ENCODE results near the gene CAPN13. TPM values are rescaled to one million over a fixed set of nuclear protein-coding genes. Genes with fewer than 3 reads are reported as not detected.

Gene CAPN13
- total and polyA plus RNA-seq, 2 of the 4 experiments (the other 2 are of a cell fraction), result not detected

DNA sequence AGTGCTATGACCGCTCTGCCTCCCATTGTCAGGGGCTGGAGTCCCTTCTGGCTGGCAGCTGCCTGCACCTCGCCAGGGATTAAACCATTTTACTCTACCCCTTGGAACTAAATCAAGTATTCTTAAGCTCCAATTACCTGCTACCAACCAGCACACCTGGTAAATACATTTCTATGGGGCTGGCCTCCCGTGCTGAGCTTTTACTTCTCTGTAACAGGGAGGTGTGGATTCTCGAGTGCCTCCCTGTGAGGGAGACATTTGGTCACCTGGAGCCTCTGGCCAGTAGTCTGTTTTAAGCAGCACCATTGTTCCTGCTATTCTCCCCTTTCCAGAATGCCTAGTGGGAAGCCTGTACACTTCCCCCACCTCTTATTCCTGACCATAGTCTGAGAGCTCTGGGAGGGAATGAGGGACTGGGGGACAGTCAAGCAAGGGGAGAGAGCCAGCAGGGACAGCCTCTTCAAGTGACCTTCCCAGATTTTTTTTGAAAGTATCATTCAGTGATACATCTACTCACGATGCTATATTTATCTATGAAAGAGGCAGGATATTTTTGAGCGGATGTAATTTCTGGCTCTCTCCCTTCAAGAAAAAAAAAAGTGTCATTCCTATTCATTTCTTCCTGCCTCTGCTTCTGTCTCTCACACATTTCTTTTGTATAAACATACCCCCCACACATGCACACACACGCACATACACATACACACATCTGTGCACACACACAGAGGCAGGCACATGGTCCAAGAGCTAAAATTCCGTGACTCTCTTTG lies 112.8 kb downstream of the CAPN13 start:
- Histone ChIP-seq H2BK120ac (ENCODE audit: low read depth, low read length) (peak overlapping the region; percentile 69), H4K20me1 (ENCODE audit: insufficient read depth, low read length) (no peaks in the 10 kb centered on the region), H4K8ac (ENCODE audit: low read depth in 2 of 2, low read length in 2 of 2) (peak overlapping the region; percentile 38 to 71; a peak in 3 of 4 replicates), H3K23ac (ENCODE audit: low read depth, low read length) (peak overlapping the region; percentile 13; the same call in 1 of the 2 replicates), H2BK5ac (ENCODE audit: low read depth, low read length, poor library complexity, severe bottlenecking) (peak overlapping the region; percentile 71), H3K79me1 (ENCODE audit: low read depth in 1 of 2, low read length in 2 of 2) (0 out of 4 replicates have a peak, but pooled peaks cover 0 to 2% of the 10 kb centered on the region in 2 experiments), H3K9ac (ENCODE audit: low read depth, low read length) (no peak overlapping the region), H2AK9ac (replicated peaks; ENCODE audit: low read depth, low read length, poor library complexity) (peak overlapping the region; percentile 66), H3K56ac (ENCODE audit: extremely low read depth, insufficient read depth, low read length) (no peak overlapping the region), H3K14ac (replicated peaks; ENCODE audit: low read depth, low read length) (peak overlapping the region; percentile 67), H2BK20ac (ENCODE audit: low read depth, low read length) (peak overlapping the region; percentile 89), H2BK15ac (ENCODE audit: low read depth, low read length) (peak overlapping the region; percentile 66; the same call in 2 of the 3 replicates), H3K4ac (ENCODE audit: low read depth, low read length) (peak overlapping the region; percentile 82), H3K18ac (ENCODE audit: low read depth, low read length) (peak overlapping the region; percentile 51; the same call in 1 of the 2 replicates), H4K91ac (ENCODE audit: insufficient read depth, low read depth, low read length) (peak overlapping the region; percentile 81), H3K27ac (ENCODE audit: insufficient read depth, low read length) (no peak overlapping the region), H4K5ac (ENCODE audit: low read depth, low read length) (peak overlapping the region; percentile 27), H3K4me2 (ENCODE audit: low read depth, low read length) (peak overlapping the region; percentile 58; the same call in 1 of the 2 replicates), H3K27me3 (ENCODE audit: control insufficient read depth, insufficient read depth, low read length) (no peaks in the 10 kb centered on the region), H3K4me1 (ENCODE audit: control insufficient read depth, insufficient read depth, low read length) (peaks cover 16% of the 10 kb centered on the region), H3K9me3 (ENCODE audit: control insufficient read depth, insufficient read depth, low read length) (no peaks in the 10 kb centered on the region), H3K9me1 (ENCODE audit: insufficient read depth, low read length) (peaks cover 5% of the 10 kb centered on the region; the same call in 1 of the 2 replicates), H3K36me3 (ENCODE audit: control insufficient read depth, insufficient read depth, low read length) (no peaks in the 10 kb centered on the region), H2AK5ac (ENCODE audit: low read depth, low read length) (peak overlapping the region; percentile 63), H3K4me3 (ENCODE audit: insufficient read depth, low read depth, low read length) (no peak overlapping the region), H2AFZ (replicated peaks; ENCODE audit: low read length, poor library complexity) (peak overlapping the region; percentile 47)
- TF ChIP-seq MAFK (IDR thresholded peaks at IDR 0.05; ENCODE audit: low read depth, low read length) (no peak), RFX5 (IDR thresholded peaks at IDR 0.05; ENCODE audit: low read depth, low read length) (no peak), BHLHE40 (IDR thresholded peaks at IDR 0.05; ENCODE audit: low read depth, low read length) (no peak), FOS (IDR thresholded peaks at IDR 0.05; ENCODE audit: low read depth, low read length) (no peak)
- in situ Hi-C loops (cut with MboI; ENCODE audit: low sequenced_read_pairs) (no loop called here), dilution Hi-C loops (cut with HindIII; ENCODE audit: low sequenced_read_pairs, unreplicated experiment) (no loop called here), intact Hi-C loops (cut with micrococcal nuclease) (loop anchor here (5.0 kb wide), 1 partner anchor 392 kb away; no protein-coding TSS in a partner anchor)
- ChIA-PET POLR2A (ENCODE audit: unreplicated experiment) (no interaction called here), CTCF (interaction anchor here (0.8 to 2.6 kb wide), 6 partner anchors 13 to 530 kb away, joined by 3 to 11 read pairs (median 5); no protein-coding TSS in a partner anchor)
- DNase-seq (peak; percentile 66), ATAC-seq (ENCODE audit: low read depth) (peak; percentile 39)
- no TSS peak for BruUV-seq (replicated peaks)
- no CpG with 5 or more reads among the region's 8 CpGs for WGBS, 2 experiments (ENCODE audit: extremely low coverage in 2 of 2, insufficient read length in 1 of 2)
